ENCODE results near the gene CIROP.

DNA sequence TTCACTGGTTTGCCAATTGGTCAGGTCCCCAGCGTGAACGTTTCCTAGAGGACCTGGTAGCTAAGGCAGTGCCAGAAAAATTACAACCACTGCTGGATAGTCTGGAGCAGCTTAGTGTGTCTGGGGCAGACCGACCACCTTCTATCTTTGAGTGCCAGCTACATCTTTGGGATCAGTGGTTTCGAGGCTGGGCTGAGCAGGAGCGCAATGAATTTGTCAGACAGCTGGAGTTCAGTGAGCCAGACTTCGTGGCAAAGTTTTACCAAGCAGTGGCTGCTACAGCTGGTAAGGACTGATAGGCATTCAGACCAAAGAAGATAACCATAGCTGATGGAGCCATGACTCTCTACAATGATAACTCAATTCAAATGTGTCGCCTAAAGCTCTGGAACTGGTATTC, 7.0 kb downstream of the CIROP start:
- TF ChIP-seq, protein P1, sequence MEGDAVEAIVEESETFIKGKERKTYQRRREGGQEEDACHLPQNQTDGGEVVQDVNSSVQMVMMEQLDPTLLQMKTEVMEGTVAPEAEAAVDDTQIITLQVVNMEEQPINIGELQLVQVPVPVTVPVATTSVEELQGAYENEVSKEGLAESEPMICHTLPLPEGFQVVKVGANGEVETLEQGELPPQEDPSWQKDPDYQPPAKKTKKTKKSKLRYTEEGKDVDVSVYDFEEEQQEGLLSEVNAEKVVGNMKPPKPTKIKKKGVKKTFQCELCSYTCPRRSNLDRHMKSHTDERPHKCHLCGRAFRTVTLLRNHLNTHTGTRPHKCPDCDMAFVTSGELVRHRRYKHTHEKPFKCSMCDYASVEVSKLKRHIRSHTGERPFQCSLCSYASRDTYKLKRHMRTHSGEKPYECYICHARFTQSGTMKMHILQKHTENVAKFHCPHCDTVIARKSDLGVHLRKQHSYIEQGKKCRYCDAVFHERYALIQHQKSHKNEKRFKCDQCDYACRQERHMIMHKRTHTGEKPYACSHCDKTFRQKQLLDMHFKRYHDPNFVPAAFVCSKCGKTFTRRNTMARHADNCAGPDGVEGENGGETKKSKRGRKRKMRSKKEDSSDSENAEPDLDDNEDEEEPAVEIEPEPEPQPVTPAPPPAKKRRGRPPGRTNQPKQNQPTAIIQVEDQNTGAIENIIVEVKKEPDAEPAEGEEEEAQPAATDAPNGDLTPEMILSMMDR (IDR thresholded peaks at IDR 0.05), result no peak
- TF ChIP-seq ZBTB21 (CRISPR knock-in tag; IDR thresholded peaks at IDR 0.05; ENCODE audit: borderline replicate concordance) (no peak), SMAD4 (CRISPR knock-in tag; IDR thresholded peaks at IDR 0.05) (no peak), SP1 (CRISPR knock-in tag; conservative IDR thresholded peaks at IDR 0.05) (no peak), ZNF138 (CRISPR knock-in tag; conservative IDR thresholded peaks at IDR 0.05) (no peak), FOXJ3 (CRISPR knock-in tag; IDR thresholded peaks at IDR 0.05; ENCODE audit: borderline replicate concordance) (no peak), RELA (CRISPR knock-in tag; IDR thresholded peaks at IDR 0.05; ENCODE audit: borderline replicate concordance) (no peak), NR1H2 (CRISPR knock-in tag; IDR thresholded peaks at IDR 0.05) (no peak), EMX1 (CRISPR knock-in tag; IDR thresholded peaks at IDR 0.05) (no peak)
- TF ChIP-seq, protein P2, sequence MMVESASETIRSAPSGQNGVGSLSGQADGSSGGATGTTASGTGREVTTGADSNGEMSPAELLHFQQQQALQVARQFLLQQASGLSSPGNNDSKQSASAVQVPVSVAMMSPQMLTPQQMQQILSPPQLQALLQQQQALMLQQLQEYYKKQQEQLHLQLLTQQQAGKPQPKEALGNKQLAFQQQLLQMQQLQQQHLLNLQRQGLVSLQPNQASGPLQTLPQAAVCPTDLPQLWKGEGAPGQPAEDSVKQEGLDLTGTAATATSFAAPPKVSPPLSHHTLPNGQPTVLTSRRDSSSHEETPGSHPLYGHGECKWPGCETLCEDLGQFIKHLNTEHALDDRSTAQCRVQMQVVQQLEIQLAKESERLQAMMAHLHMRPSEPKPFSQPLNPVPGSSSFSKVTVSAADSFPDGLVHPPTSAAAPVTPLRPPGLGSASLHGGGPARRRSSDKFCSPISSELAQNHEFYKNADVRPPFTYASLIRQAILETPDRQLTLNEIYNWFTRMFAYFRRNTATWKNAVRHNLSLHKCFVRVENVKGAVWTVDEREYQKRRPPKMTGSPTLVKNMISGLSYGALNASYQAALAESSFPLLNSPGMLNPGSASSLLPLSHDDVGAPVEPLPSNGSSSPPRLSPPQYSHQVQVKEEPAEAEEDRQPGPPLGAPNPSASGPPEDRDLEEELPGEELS (CRISPR knock-in tag; IDR thresholded peaks at IDR 0.05), result no peak
- TF ChIP-seq, protein P3, sequence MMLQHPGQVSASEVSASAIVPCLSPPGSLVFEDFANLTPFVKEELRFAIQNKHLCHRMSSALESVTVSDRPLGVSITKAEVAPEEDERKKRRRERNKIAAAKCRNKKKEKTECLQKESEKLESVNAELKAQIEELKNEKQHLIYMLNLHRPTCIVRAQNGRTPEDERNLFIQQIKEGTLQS (CRISPR knock-in tag; conservative IDR thresholded peaks at IDR 0.05), result no peak
- TF ChIP-seq, protein P4, sequence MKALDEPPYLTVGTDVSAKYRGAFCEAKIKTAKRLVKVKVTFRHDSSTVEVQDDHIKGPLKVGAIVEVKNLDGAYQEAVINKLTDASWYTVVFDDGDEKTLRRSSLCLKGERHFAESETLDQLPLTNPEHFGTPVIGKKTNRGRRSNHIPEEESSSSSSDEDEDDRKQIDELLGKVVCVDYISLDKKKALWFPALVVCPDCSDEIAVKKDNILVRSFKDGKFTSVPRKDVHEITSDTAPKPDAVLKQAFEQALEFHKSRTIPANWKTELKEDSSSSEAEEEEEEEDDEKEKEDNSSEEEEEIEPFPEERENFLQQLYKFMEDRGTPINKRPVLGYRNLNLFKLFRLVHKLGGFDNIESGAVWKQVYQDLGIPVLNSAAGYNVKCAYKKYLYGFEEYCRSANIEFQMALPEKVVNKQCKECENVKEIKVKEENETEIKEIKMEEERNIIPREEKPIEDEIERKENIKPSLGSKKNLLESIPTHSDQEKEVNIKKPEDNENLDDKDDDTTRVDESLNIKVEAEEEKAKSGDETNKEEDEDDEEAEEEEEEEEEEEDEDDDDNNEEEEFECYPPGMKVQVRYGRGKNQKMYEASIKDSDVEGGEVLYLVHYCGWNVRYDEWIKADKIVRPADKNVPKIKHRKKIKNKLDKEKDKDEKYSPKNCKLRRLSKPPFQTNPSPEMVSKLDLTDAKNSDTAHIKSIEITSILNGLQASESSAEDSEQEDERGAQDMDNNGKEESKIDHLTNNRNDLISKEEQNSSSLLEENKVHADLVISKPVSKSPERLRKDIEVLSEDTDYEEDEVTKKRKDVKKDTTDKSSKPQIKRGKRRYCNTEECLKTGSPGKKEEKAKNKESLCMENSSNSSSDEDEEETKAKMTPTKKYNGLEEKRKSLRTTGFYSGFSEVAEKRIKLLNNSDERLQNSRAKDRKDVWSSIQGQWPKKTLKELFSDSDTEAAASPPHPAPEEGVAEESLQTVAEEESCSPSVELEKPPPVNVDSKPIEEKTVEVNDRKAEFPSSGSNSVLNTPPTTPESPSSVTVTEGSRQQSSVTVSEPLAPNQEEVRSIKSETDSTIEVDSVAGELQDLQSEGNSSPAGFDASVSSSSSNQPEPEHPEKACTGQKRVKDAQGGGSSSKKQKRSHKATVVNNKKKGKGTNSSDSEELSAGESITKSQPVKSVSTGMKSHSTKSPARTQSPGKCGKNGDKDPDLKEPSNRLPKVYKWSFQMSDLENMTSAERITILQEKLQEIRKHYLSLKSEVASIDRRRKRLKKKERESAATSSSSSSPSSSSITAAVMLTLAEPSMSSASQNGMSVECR (CRISPR knock-in tag; IDR thresholded peaks at IDR 0.05; ENCODE audit: borderline replicate concordance), result no peak
- TF ChIP-seq, protein P5, sequence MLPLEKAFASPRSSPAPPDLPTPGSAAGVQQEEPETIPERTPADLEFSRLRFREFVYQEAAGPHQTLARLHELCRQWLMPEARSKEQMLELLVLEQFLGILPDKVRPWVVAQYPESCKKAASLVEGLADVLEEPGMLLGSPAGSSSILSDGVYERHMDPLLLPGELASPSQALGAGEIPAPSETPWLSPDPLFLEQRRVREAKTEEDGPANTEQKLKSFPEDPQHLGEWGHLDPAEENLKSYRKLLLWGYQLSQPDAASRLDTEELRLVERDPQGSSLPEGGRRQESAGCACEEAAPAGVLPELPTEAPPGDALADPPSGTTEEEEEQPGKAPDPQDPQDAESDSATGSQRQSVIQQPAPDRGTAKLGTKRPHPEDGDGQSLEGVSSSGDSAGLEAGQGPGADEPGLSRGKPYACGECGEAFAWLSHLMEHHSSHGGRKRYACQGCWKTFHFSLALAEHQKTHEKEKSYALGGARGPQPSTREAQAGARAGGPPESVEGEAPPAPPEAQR (CRISPR knock-in tag; IDR thresholded peaks at IDR 0.05), result no peak

Data from WTC11 (cell line).